SK-N-MC (cell line): ENCODE results near the gene MYB.
"Not testable (repeated sequence)": the region's sequence is repeated elsewhere in the genome, so short reads cannot be mapped to it uniquely, and the experiment has no call there.

Experiments
- DNase-seq: peaks from one replicate; pipeline ENCODE4 v3.0.0-alpha.2; 2011; ENCODE audit warnings: low read depth, low spot score
- H3K27ac ChIP-seq: fragments of 200-600 bp; sonication (generic); 2 replicates; pipeline ENCODE4 v1.5.1; 2016; ENCODE audit warnings: mixed run types
- H3K36me3 ChIP-seq: fragments of 200-600 bp; sonication (generic); 2 replicates; pipeline ENCODE4 v1.6.1; 2017; ENCODE audit warnings: antibody characterized with exemption, low read length, mixed read lengths; ENCODE audit not compliant: insufficient read depth
- H3K4me3 ChIP-seq: fragments of 200-600 bp; sonication (generic); 2 replicates; pipeline ENCODE4 v1.5.1; 2016
- H3K9ac ChIP-seq: fragments of 200-600 bp; sonication (generic); 2 replicates; pipeline ENCODE4 v1.8.0; 2017; ENCODE audit warnings: mixed run types, mixed read lengths; ENCODE audit not compliant: insufficient read length
- H3K9me3 ChIP-seq: fragments of 200-600 bp; sonication (generic); 2 replicates; pipeline ENCODE4 v1.6.1; 2017; ENCODE audit warnings: low read depth, mild to moderate bottlenecking, antibody characterized with exemption, low read length, moderate library complexity, mixed read lengths
- EZH2 ChIP-seq: fragments of 200-600 bp; sonication (generic); IDR thresholded peaks from one replicate; pipeline ENCODE4 v1.6.1; 2017; ENCODE audit warnings: antibody characterized with exemption
- FOXP2 ChIP-seq: optimal IDR thresholded peaks from 2 replicates; pipeline ENCODE3; 2011; ENCODE audit warnings: mild to moderate bottlenecking, moderate library complexity; ENCODE audit not compliant: insufficient read depth; ENCODE audit errors: extremely low read length, control extremely low read depth
- POLR2AphosphoS5 ChIP-seq: IDR thresholded peaks from 2 replicates; pipeline ENCODE4 v1.6.1; 2012; ENCODE audit warnings: mild to moderate bottlenecking, low read depth, low read length, borderline replicate concordance

The MYB gene

DNA sequence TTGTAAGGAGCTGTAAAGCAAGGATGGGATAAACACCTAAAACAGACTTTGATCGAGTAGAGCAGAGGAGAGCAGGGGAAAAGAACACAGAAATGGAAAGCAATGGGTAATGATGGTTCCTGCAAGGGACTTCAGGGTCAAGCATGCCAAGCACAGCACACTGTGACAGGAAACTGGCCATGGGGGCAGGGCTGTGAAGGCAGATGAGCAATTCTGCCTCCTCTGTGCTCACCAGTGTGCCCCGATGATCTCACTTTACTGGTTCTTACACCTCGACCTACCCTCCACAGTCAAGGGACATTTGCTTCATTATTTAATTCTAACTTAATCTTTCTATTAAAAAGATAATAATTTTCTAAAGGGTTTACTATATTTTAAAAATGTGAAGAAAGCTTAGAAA, 21.6 kb upstream of the MYB start:
- Histone ChIP-seq H3K4me3 (no peak overlapping the region), H3K27ac (no peak overlapping the region), H3K9ac (no peak overlapping the region), H3K9me3 (no peaks in the 10 kb centered on the region), H3K36me3 (no peaks in the 10 kb centered on the region)
- no peak for DNase-seq
- no peak for TF ChIP-seq POLR2AphosphoS5
- TF ChIP-seq FOXP2: no peak
- TF ChIP-seq EZH2: no peak

DNA sequence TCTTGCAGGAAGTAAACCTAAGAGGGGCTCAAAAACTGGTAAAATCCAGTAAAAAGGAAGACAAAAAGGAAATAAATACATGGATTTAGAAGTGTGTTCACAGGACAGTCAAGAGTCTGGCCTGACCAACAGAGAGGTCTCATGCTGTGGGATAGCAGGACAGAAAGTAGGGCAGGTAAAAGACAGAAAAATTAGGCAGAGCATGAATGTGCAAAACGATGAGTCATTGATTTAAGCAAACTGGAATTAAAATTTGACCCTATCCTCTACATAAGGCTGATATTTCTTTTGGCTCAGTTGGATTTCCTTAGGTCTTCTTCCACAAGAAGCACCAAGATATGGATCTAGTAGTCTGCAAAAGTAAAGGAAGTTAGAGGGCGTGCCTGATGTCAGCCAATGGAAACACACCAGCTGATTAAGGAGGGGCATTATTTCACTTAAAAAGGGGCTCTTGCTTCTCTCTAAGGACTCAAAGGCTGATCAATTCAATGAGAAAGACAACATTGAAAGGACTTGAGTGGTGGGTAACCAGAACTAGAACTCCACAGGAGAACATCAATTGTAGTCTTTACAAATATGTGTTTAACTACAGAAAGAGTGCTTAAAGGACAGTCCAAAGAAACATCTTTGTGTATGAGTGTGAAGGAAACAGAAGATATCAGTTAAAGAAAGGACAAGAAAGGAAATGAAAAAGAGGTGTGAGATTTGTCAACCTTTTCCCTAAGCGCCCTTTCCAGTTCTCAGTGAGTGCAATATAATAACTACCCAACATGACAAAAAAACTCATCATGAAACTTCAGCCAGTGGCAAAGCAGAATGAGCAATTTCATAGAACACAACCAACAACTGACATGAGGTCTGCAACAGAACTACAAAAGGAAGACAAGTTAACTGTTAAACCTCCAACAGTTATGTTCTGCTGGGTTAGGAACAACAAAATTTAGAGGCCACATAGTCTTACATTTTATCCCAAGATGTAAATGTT, 19.4 kb upstream of the MYB start:
- DNase-seq: no peak
- Histone ChIP-seq H3K4me3 (no peak overlapping the region), H3K9me3 (no peaks in the 10 kb centered on the region), H3K36me3 (no peaks in the 10 kb centered on the region), H3K27ac (no peak overlapping the region), H3K9ac (no peak overlapping the region)
- TF ChIP-seq FOXP2 (no peak), POLR2AphosphoS5 (no peak), EZH2 (no peak)

DNA sequence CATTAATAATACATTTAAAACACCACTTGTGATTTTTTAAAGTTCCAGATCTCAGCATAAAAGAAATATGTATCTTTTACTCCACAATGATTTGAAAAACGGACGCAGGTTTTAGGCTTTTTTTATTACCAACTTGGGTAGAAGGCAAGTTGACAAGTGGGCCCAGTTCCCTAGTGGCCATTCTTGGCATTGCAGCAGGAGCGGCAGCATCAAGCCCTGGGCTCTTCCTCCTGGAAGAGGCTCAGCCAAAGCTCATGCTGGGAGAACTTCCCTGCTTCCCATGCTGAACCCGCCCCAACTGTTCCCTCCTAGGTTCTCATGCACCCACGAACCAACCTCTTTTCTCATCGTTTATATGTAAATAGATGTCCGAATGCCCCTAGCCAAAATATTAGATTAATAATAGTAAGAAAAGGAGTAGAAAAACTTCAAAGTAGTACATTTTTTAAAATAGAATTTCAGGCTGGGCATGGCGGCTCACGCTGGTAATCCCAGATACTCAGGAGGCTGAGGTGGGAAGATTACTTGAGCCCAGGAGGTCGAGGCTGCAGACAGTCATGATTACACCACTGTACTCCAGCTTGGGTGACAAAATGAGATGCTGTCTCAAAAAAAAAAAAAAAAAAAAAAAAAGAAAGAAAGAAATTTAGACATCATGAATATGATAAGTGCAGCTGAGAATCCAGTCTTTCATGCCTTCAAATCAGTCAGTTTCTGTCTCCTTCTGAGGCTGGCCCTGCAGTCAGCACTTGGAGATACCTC, 18.2 kb upstream of the MYB start:
- no peak for DNase-seq
- Histone ChIP-seq H3K27ac (no peak overlapping the region), H3K9me3 (no peaks in the 10 kb centered on the region), H3K9ac (no peak overlapping the region), H3K4me3 (no peak overlapping the region), H3K36me3 (no peaks in the 10 kb centered on the region)
- no peak for TF ChIP-seq FOXP2
- no peak for TF ChIP-seq POLR2AphosphoS5
- no peak for TF ChIP-seq EZH2

DNA sequence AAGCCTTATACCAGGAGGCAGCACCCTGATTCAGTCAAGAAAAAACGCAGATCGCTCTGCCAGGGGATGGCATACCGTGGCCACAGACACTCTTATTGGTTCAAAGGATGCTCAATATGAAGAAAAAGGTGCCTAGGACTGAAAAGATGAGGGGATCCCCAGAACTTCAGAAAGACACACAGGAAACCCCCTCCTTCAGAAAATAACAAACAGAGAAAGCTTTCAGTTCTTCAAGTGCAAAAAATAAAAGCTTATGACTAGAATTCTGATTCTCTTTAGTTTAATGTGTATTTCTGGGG, 17.7 kb upstream of the MYB start:
- TF ChIP-seq FOXP2 (no peak), POLR2AphosphoS5 (no peak), EZH2 (no peak)
- no peak for DNase-seq
- H3K27ac ChIP-seq: no peak overlapping the region
- no peaks in the 10 kb centered on the region for H3K9me3 ChIP-seq
- no peak overlapping the region for H3K9ac ChIP-seq
- no peak overlapping the region for H3K4me3 ChIP-seq
- H3K36me3 ChIP-seq: no peaks in the 10 kb centered on the region

DNA sequence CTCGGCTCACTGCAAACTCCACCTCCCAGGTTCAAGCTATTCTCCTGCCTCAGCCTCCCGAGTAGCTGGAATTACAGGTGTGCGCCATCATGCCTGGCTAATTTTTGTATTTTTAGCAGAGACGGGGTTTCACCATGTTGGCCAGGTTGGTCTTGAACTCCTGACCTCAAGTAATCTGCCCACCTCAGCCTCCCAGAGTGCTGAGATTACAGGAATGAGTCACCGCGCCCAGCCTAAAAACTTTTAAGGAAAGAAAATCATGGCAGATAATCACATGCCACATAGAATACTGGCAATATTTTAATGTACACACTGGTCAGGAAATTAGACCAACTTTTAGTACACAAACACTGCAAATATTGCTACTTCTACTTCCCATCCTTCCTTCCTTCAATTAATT, 16.7 kb upstream of the MYB start:
- H3K9ac ChIP-seq, H3K9me3 ChIP-seq, DNase-seq, H3K36me3 ChIP-seq, H3K27ac ChIP-seq, H3K4me3 ChIP-seq: not testable (repeated sequence)

DNA sequence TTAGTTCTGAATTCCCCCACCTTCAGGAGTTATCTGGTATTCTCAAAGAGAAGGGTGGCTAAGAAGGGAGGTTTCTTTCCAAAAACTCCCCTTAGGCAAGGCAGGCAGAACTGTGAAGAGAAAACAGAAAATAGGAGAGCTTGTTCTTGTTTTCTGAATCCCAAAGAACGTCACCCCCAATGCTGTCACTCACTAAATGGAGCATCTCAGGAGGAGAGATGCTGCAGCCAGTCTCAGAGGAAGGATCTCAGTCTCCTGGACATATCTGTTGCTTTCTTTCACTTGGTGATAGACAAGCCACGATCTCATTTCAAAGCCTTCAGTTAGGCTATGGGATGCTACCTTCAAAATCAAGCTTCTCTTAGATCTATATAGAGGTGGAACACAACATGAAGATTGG, 16.1 kb upstream of the MYB start:
- no peak overlapping the region for H3K9ac ChIP-seq
- H3K36me3 ChIP-seq: no peaks in the 10 kb centered on the region
- no peak overlapping the region for H3K4me3 ChIP-seq
- H3K9me3 ChIP-seq: no peaks in the 10 kb centered on the region
- H3K27ac ChIP-seq: no peak overlapping the region
- no peak for TF ChIP-seq EZH2
- TF ChIP-seq POLR2AphosphoS5: no peak
- no peak for TF ChIP-seq FOXP2
- DNase-seq: no peak

DNA sequence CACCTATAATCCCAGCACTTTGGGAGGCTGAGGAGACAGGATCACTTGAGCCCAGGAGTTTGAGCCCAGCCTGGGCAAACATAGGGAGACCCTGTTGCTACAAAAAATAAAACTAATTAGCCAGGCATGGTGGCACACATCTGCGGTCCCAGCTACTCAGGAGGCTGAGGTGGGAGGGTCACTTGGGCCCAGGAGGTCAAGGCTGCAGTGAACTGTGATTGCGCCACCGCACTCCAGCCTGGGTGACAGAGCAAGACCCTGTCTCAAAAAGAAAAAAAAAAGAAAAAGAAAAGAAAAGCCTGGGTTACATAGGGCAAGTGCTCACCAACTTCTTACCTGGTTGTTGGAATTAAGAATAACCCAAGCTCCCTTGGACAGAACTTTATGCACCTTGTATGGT, 14.6 kb upstream of the MYB start:
- Histone ChIP-seq H3K4me3 (no peak overlapping the region), H3K9me3 (no peaks in the 10 kb centered on the region), H3K36me3 (no peaks in the 10 kb centered on the region), H3K27ac (no peak overlapping the region), H3K9ac (no peak overlapping the region)
- TF ChIP-seq FOXP2 (no peak), EZH2 (no peak), POLR2AphosphoS5 (no peak)
- no peak for DNase-seq

DNA sequence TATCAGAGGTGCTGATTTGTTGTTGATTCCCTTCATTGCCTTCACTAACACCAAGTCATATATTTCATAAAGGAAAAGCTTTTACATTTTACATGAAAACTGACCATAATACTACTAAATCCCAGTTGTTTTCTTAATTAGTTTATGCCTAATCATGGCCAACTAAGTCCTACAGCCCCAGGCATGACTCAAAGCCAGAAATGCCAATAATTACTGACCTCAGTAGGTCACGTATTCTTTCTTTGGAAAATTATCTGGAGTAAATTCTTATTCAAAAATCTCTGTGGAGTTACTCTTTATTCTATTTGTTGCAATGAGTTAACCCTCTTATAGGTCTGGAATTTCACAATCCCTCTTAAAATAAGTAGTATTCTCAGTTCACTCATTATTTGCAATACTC, 13.5 kb upstream of the MYB start:
- DNase-seq: no peak
- Histone ChIP-seq H3K9ac (no peak overlapping the region), H3K27ac (no peak overlapping the region), H3K36me3 (no peaks in the 10 kb centered on the region), H3K9me3 (no peaks in the 10 kb centered on the region), H3K4me3 (no peak overlapping the region)
- TF ChIP-seq EZH2 (no peak), POLR2AphosphoS5 (no peak), FOXP2 (no peak)
